GM12801 (cell line): ENCODE data around the gene SRGAP3.

Experiments used
- CTCF ChIP-seq: IDR thresholded peaks from one replicate; pipeline ENCODE4 v1.5.1; 2011; ENCODE audit warnings: control low read depth; ENCODE audit not compliant: insufficient read length; ENCODE audit errors: extremely low read depth

Gene SRGAP3

GRCh38 chr3:9130345-9131305 is 118.8 kb downstream of the SRGAP3 start:
- TF ChIP-seq CTCF = no peak

GRCh38 chr3:9129365-9129764 is 120.1 kb downstream of the SRGAP3 start:
- TF ChIP-seq CTCF = no peak

GRCh38 chr3:9125278-9125951 is 124.0 kb downstream of the SRGAP3 start:
- no peak for TF ChIP-seq CTCF

GRCh38 chr3:9124730-9125129 is 124.7 kb downstream of the SRGAP3 start:
- TF ChIP-seq CTCF = no peak

GRCh38 chr3:9123840-9124239 is 125.6 kb downstream of the SRGAP3 start:
- no peak for TF ChIP-seq CTCF

- TF ChIP-seq CTCF = no peak
These were observed 126.6 kb downstream of the SRGAP3 start for GRCh38 chr3:9122732-9123364.

- TF ChIP-seq CTCF = no peak
These were observed 128.0 kb downstream of the SRGAP3 start for GRCh38 chr3:9121366-9122001.
